ENCODE results near the gene ACSM3. TPM values are rescaled to one million over a fixed set of nuclear protein-coding genes. Genes with fewer than 3 reads are reported as not detected.

ACSM3 gene
- total and polyA plus RNA-seq, 2 donors (not counting 3 experiments of a cell fraction or from before 2014, with no cell fraction given), result 23.7 to 37.3 TPM

GRCh38 chr16:20826039-20826566, 62.3 kb downstream of the ACSM3 start:
- BruUV-seq (replicated peaks), result no TSS peak
- dilution Hi-C loops (cut with MboI; ENCODE audit: extremely low pct_ligation_motif_present, low sequenced_read_pairs) (no loop called here), intact Hi-C loops (cut with micrococcal nuclease) (no loop called here)
- no peak overlapping the region for H3K4me3 ChIP-seq (replicated peaks in 1 of 3; ENCODE audit: insufficient read depth in 1 of 3, low read depth in 1 of 3, low read length in 3 of 3)
- no peaks in the 10 kb centered on the region for H3K9me3 ChIP-seq (replicated peaks; ENCODE audit: control insufficient read depth, insufficient read depth, low read length)
- no peaks in the 10 kb centered on the region for H3K9me1 ChIP-seq (replicated peaks; ENCODE audit: control insufficient read depth, extremely low read depth, insufficient read depth, low read length)
- POLR2A ChIA-PET, result no interaction called here
- no peak overlapping the region for H3K27ac ChIP-seq (ENCODE audit: insufficient read depth, low read depth, low read length)
- H3K36me3 ChIP-seq (ENCODE audit: control insufficient read depth in 2 of 2, extremely low read depth in 1 of 2, insufficient read depth in 2 of 2, low read length in 2 of 2), result peaks cover 4 to 7% of the 10 kb centered on the region in 2 experiments
- no peaks in the 10 kb centered on the region for H3K27me3 ChIP-seq (ENCODE audit: control insufficient read depth in 2 of 2, insufficient read depth in 2 of 2, low read length in 2 of 2)
- no peak overlapping the region for H3K9ac ChIP-seq (replicated peaks; ENCODE audit: extremely low read depth, insufficient read depth, low read length)
- FAIRE-seq, result no peak
- H3K4me2 ChIP-seq (ENCODE audit: insufficient read depth, low read length), result no peak overlapping the region
- H3K4me1 ChIP-seq (ENCODE audit: control insufficient read depth, extremely low read depth, insufficient read depth, low read length), result no peaks in the 10 kb centered on the region
- CTCF ChIA-PET, result interaction anchor here (1.0 to 2.9 kb wide), 4 partner anchors 10 to 24 kb away, joined by 3 to 10 read pairs (median 4); no protein-coding TSS in a partner anchor
- TF ChIP-seq MAX (IDR thresholded peaks at IDR 0.05; ENCODE audit: insufficient read depth, insufficient read length) (no peak), FOS (IDR thresholded peaks at IDR 0.05; ENCODE audit: borderline replicate concordance, insufficient read depth, low read length) (no peak), MYC (IDR thresholded peaks at IDR 0.05; ENCODE audit: low read depth, low read length) (no peak), CTCF (IDR thresholded peaks at IDR 0.05; ENCODE audit: extremely low read depth in 1 of 2, insufficient read depth in 1 of 2, low read depth in 1 of 2, low read length in 2 of 2) (no peak), EZH2 (IDR thresholded peaks at IDR 0.05; ENCODE audit: borderline replicate concordance, low read depth, low read length, severe bottlenecking) (no peak), POLR2AphosphoS5 (IDR thresholded peaks at IDR 0.05; ENCODE audit: insufficient read depth, low read depth, low read length) (no peak), JUN (IDR thresholded peaks at IDR 0.05; ENCODE audit: borderline replicate concordance, insufficient read depth, insufficient read length, low read depth) (no peak), GATA2 (IDR thresholded peaks at IDR 0.05; ENCODE audit: insufficient read depth, insufficient read length, low read depth, low read length) (no peak), POLR2A (IDR thresholded peaks at IDR 0.05; ENCODE audit: low read depth, low read length) (no peak)
- H4K20me1 ChIP-seq (replicated peaks; ENCODE audit: control insufficient read depth, extremely low read depth, insufficient read depth, low read length), result no peaks in the 10 kb centered on the region
- no peak overlapping the region for H2AFZ ChIP-seq (ENCODE audit: low read depth, low read length)
- DNase-seq (ENCODE audit: low read depth, low spot score), result no peak
- no peaks in the 10 kb centered on the region for H3K79me2 ChIP-seq (ENCODE audit: control insufficient read depth, insufficient read depth, low read length)

Data from endothelial cell of umbilical vein (primary cell).